ENCODE results near the gene SCG5.
"Not testable (repeated sequence)": the region's sequence is repeated elsewhere in the genome, so short reads cannot be mapped to it uniquely, and the experiment has no call there.

Gene SCG5, protein sequence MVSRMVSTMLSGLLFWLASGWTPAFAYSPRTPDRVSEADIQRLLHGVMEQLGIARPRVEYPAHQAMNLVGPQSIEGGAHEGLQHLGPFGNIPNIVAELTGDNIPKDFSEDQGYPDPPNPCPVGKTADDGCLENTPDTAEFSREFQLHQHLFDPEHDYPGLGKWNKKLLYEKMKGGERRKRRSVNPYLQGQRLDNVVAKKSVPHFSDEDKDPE

DNA sequence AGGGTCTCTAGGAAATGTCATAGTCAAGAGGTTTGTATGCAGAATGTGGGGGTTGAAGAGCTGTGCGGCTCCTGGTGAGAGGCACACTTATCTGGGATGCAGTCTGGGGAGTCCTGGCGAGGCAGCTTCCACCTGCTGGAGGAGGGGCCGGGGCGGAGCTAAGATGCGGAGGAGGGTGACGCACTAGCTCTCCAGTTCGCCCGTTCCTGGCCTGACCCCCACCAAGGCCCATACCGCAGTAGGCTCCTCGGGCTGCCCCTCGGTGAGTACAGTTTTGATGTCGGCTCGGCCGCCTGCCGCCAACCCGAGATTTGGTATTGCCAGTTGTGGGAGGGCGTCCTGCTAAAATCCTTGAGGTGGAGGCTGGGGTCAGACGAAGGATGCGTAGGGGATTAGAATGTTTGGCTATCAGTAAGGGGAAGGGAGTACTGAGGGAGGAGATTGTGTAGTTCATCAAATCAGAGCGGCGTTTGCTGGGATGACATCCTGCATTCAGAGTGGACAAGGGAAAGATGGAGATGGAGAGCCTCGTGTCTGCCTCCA is at the start of gene SCG5:
SCG5 (plus strand) TSS at position 194 of the 543 bp plus-strand sequence. CDS start 1,883 bp downstream, outside the sequence.
- no peak for DNase-seq

- DNase-seq, result not testable (repeated sequence)
These were observed 48.4 kb upstream of the SCG5 start, which contains the start of gene GOLGA8N for GRCh38 chr15:32593151-32593550. Gene GOLGA8N (plus strand): TSS chr15:32593456.

DNA sequence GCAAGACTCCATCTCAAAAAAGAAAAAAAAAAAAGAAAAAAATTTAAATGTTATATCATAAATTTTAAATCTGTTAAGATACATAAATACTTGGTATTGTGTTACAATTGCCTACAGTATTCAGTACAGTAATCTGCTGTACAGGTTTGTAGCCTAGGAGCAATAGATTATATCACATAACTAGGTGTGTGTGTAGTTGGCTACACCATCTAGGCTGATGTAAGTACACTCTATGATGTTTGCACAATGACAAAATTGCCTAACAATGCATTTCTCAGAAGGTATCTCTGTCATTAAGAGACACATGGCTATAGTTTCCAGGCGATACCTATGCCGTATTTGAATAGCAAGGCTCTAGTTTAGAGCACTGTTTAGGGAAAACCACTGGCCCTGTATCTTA is 32.0 kb upstream of the SCG5 start:
- not testable (repeated sequence) for DNase-seq

- DNase-seq, result not testable (repeated sequence)
These were observed 30.8 kb upstream of the SCG5 start for GRCh38 chr15:32610719-32611118.

- not testable (repeated sequence) for DNase-seq
These were observed 26.8 kb upstream of the SCG5 start for GRCh38 chr15:32614712-32615050.

DNA sequence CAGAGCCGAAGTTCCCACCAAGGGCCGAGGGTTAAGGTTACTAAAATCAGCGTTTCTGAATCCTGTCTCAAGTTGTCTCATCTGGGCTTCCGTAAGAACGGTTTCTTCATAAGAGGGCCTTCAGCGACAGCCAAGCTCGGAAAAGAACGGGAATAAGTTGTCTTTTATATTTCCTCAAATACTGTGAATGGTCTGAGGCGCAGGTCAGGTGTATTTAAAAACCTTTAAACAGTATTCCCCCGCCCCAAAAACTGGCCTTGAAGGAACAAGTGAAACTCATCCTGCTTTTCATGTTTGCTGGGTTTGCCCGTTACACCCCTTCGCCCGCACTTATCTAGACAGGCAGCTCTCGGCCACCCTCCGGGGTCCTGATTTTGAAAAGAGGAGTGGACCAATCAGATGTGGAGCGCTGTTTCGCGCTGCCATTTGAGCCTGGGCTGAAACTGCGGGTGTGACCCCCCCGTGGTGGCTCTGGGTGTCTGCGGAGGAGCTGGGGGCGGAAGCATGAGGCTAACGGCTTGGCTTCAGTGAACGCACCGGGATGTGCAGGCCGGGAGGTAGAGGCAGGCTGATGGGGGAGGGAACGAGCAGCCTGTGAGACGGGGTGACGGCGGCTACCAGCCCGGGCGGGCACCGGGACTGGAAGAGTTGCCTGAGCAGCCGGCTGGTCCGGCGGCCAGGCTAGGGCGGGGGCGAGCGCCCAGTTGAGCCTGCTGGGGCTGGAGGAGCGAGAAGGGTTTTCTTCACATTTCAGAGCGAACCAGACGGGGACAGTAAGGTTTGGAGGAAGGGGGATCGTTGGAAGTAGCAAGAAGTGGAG is 26.2 kb upstream of the SCG5 start, which contains the start of gene ARHGAP11A:
ARHGAP11A (plus strand) TSS at position 454 of the 820 bp plus-strand sequence. CDS start 708 bp downstream, outside the sequence.
- DNase-seq, result not testable (repeated sequence)

DNA sequence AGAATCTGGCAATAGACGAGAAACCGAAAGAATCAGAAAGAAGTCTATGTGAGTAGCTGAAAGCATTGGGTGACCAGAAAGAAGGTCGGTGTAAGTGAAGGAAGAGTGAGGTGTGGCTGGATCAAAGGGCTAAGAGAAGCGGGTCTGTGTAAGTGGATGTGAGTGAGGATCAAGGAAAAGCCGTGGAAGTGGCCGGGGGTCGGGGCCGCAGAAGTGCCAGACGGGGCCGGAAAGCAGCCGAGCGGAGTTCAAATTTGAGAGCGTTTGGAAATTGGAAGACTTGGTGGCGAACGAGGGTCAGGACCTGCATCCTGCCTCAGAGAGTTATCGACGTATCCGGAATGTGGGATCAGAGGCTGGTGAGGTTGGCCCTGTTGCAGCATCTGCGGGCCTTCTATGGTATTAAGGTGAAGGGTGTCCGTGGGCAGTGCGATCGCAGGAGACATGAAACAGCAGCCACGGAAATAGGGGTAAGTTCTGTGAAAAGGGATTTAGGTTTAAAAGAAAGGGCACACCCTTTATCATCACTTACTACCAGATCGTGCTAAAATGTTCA is 25.6 kb upstream of the SCG5 start:
- DNase-seq, result not testable (repeated sequence)

GRCh38 chr15:32636410-32636809 is 5.1 kb upstream of the SCG5 start:
- DNase-seq, result no peak

- DNase-seq, result no peak
These were observed 4.5 kb upstream of the SCG5 start for GRCh38 chr15:32636908-32637567.

GRCh38 chr15:32637704-32638103 is 3.8 kb upstream of the SCG5 start:
- DNase-seq, result no peak

- DNase-seq, result no peak
These were observed 1.3 kb downstream of the SCG5 start for GRCh38 chr15:32642667-32643435.

DNA sequence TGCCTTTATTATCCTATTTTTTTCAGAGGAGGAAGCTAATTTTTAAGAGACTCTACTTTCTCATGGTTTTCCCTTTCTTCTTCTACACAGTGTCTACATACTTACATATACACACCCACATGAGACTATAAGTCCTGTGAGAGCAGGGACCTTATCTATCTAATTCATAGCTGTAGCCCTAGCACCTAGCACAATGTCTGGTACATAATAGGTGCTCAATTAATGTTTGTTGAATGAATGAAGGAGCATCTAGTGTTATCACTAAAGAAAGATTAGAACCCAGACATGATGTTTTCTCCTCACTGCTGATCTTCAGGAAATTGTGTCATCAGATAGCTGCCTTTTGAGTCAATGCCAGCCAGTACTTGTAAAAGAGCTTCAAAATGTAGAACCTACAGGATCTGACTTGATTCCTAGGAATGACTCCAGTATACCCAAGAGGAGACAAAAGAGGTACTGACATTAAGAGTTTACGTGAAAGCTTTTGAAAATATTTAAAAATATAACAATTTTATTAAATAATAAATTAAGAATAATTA is 2.5 kb downstream of the SCG5 start:
- DNase-seq, result no peak

DNA sequence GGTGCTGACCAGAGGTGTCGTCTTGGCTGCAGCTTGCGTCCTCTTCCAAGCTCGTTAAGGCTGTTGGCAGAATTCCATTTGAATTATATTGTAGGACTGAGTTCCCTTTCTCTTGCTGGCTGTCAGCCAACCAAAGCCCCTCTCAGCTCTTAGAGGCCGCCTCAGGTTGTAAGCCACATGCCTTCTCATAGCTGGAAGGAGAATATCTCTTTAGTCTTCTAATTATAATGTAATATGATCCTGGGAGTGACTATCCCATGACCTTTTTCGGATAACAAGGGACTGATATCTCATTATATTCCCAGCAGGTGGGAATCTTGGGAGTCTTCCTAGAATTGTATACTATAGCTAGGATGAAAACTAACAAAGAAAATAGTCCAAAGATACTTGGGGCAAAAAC is 4.8 kb downstream of the SCG5 start:
- no peak for DNase-seq

- no peak for DNase-seq
These were observed 7.8 kb downstream of the SCG5 start for GRCh38 chr15:32649342-32649741.

- peak; percentile 11 for DNase-seq
These were observed 9.8 kb downstream of the SCG5 start for GRCh38 chr15:32651229-32651837.

- DNase-seq, result no peak
These were observed 10.7 kb downstream of the SCG5 start for GRCh38 chr15:32652178-32652577.

GRCh38 chr15:32656091-32656490 is 14.6 kb downstream of the SCG5 start:
- DNase-seq, result no peak

GRCh38 chr15:32656496-32656895 is 15.0 kb downstream of the SCG5 start:
- DNase-seq, result no peak

DNA sequence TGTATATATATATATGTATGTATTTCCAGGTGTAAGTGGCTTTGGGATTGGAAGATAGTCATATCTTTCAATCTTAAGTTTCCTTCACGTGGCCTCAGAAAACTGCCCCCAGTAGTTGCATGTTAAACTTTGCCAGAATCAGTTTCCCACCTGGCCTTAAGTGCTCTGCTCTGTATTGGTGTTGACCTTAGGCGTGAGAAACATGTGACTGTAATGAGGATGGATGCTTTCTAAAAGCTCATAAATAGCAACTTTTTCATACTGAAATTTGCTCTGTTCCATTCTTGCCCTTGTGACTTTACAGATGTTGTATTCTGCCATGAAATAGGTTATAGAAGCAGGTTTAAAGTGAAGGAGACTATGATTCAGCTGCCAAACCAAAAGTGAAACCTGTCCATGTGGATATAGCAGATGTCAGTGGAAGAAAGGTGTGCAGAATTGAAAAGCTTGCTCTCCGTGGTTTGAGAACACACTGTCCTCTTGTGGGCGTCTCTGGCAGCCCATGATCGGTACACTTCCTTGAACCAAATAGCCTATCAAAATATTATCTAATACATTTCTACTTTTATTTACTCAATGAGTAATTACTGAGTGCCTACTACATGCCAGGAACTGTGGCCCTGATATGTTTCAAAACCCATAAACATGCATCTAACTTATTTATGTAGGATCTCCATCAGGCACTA is 15.8 kb downstream of the SCG5 start:
- DNase-seq, result no peak

GRCh38 chr15:32657941-32658340 is 16.4 kb downstream of the SCG5 start:
- DNase-seq, result no peak

All from NCI-H1048 (cell line).